Activated T-cell treated with anti-CD3 and anti-CD28 coated beads, Interleukin-2, amount 50 U/mL, for 72 hours (primary cell): Measurements from ENCODE around the gene B3GNT4. TPM values are rescaled to one million over a fixed set of nuclear protein-coding genes. Genes with fewer than 3 reads are reported as not detected.
A peak's percentile ranks its signal among the peaks of the same experiment; 100 is the strongest.
"Not testable (repeated sequence)": the region's sequence is repeated elsewhere in the genome, so short reads cannot be mapped to it uniquely, and the experiment has no call there.

Source experiments
- ATAC-seq, 2 donors: fragments of 150-1000 bp; cut with Tn5 transposase; replicated peaks in 1 of 2; 2 replicates each; pipeline ENCODE4 v1.10.0; 2021; ENCODE audit warnings: moderate library complexity in 2 of 2, mild to moderate bottlenecking in 1 of 2
- DNase-seq, 2 donors: peaks; one replicate each; pipeline ENCODE4 v3.0.0; 2021 to 2022; ENCODE audit warnings: mixed read lengths in 1 of 2
- H3K27ac Mint-ChIP-seq: one replicate; pipeline ENCODE4 v1.8.0; 2022; ENCODE audit warnings: mild to moderate bottlenecking, moderate library complexity, mixed read lengths
- H3K27me3 Mint-ChIP-seq: one replicate; pipeline ENCODE4 v1.8.0; 2022; ENCODE audit warnings: low read depth, mixed read lengths
- H3K36me3 Mint-ChIP-seq, 2 donors: one replicate each; pipeline ENCODE4 v1.8.0; 2022; ENCODE audit warnings: mixed read lengths in 2 of 2, mild to moderate bottlenecking in 1 of 2; ENCODE audit not compliant: insufficient read depth in 2 of 2
- H3K4me1 Mint-ChIP-seq: one replicate; pipeline ENCODE4 v1.8.0; 2022; ENCODE audit warnings: low read depth, mixed read lengths
- H3K4me3 Mint-ChIP-seq, 2 donors: one replicate each; pipeline ENCODE4 v1.8.0; 2022; ENCODE audit warnings: mild to moderate bottlenecking in 2 of 2, mixed read lengths in 2 of 2, moderate library complexity in 2 of 2
- H3K9me3 Mint-ChIP-seq, 2 donors: one replicate each; pipeline ENCODE4 v1.8.0; 2022; ENCODE audit warnings: mixed read lengths in 2 of 2
- total RNA-seq, 2 donors: library from RNA; stranded (reverse); gene quantifications; one replicate each; pipeline ENCODE4 v1.2.3, GENCODE V29; 2022

B3GNT4 gene
- total RNA-seq, 2 donors from 2014 or later, result 0.55 to 1.1 TPM

GRCh38 chr12:122244565-122245371 is 41.3 kb downstream of the B3GNT4 start:
- DNase-seq, result no peak
- Mint-ChIP-seq H3K36me3 (peaks cover 0 to 4% of the 10 kb centered on the region in 2 donors), H3K4me1 (peaks cover 17% of the 10 kb centered on the region), H3K9me3 (no peaks in the 10 kb centered on the region), H3K27me3 (no peaks in the 10 kb centered on the region), H3K27ac (peak overlapping the region; percentile 67), H3K4me3 (peak overlapping the region; percentile 70 to 93)
- ATAC-seq, result peak; percentile 67 to 87

GRCh38 chr12:122245553-122245952 is 42.0 kb downstream of the B3GNT4 start:
- no peaks in the 10 kb centered on the region for H3K36me3 Mint-ChIP-seq
- no peak for ATAC-seq
- H3K27ac Mint-ChIP-seq, result peak overlapping the region; percentile 33
- no peaks in the 10 kb centered on the region for H3K27me3 Mint-ChIP-seq
- peak overlapping the region; percentile 29 to 93 for H3K4me3 Mint-ChIP-seq
- H3K4me1 Mint-ChIP-seq, result peaks cover 17% of the 10 kb centered on the region
- DNase-seq, result no peak
- H3K9me3 Mint-ChIP-seq, result no peaks in the 10 kb centered on the region

GRCh38 chr12:122250047-122250446 is 46.5 kb downstream of the B3GNT4 start:
- no peak overlapping the region for H3K4me3 Mint-ChIP-seq
- H3K36me3 Mint-ChIP-seq, result no peaks in the 10 kb centered on the region
- no peak overlapping the region for H3K27ac Mint-ChIP-seq
- H3K4me1 Mint-ChIP-seq, result peaks cover 1% of the 10 kb centered on the region
- H3K27me3 Mint-ChIP-seq, result no peaks in the 10 kb centered on the region
- H3K9me3 Mint-ChIP-seq, result no peaks in the 10 kb centered on the region
- DNase-seq (no peak), ATAC-seq (no peak)

- Mint-ChIP-seq H3K4me1 (no peaks in the 10 kb centered on the region), H3K27ac (no peak overlapping the region), H3K36me3 (no peaks in the 10 kb centered on the region), H3K9me3 (no peaks in the 10 kb centered on the region), H3K27me3 (no peaks in the 10 kb centered on the region), H3K4me3 (no peak overlapping the region)
- ATAC-seq (no peak), DNase-seq (no peak)
Observed at GRCh38 chr12:122250536-122250935, 47.0 kb downstream of the B3GNT4 start.

GRCh38 chr12:122258462-122258861 is 55.0 kb downstream of the B3GNT4 start:
- H3K9me3 Mint-ChIP-seq, H3K4me1 Mint-ChIP-seq, ATAC-seq, H3K27me3 Mint-ChIP-seq, H3K4me3 Mint-ChIP-seq, DNase-seq: not testable (repeated sequence)
- peak overlapping the region; percentile 0 for H3K27ac Mint-ChIP-seq
- H3K36me3 Mint-ChIP-seq, result peaks cover 1 to 14% of the 10 kb centered on the region in 2 donors

Other genes starting within 250 kb of the B3GNT4 start
- 10 to 100 TPM in 1 of 2 donors, 1 to 10 TPM in 1; 6.4 to 12.2 TPM for gene BCL7A, start 181.8 kb upstream of the B3GNT4 start, total RNA-seq
- 10 to 100 TPM; 17.1 to 17.5 TPM for gene MLXIP, start 125.0 kb upstream of the B3GNT4 start, total RNA-seq
- 1 to 10 TPM; 4.0 to 8.0 TPM for gene IL31, start 29.5 kb upstream of the B3GNT4 start, total RNA-seq
- gene LRRC43, start 20.6 kb upstream of the B3GNT4 start, total RNA-seq, result 1 to 10 TPM in 1 of 2 donors, under 1 TPM in 1; 0.74 to 1.2 TPM
- 10 to 100 TPM; 48.4 to 51.3 TPM for gene DIABLO, start 22.3 kb downstream of the B3GNT4 start, total RNA-seq
- 10 to 100 TPM; 23.5 to 24.1 TPM for gene VPS33A, start 62.8 kb downstream of the B3GNT4 start, total RNA-seq
- gene CLIP1, start 219.0 kb downstream of the B3GNT4 start, total RNA-seq, result 100 to 1,000 TPM in 1 of 2 donors, 10 to 100 TPM in 1; 87.3 to 108 TPM